K562 (cell line): ENCODE measurements around the gene RBMS1. TPM values are rescaled to one million over a fixed set of nuclear protein-coding genes. Genes with fewer than 3 reads are reported as not detected.

Experiments
- E2F8 ChIP-seq: fragments of 450-650 bp; IDR thresholded peaks from 2 replicates; pipeline ENCODE4 v1.7.1; 2018; ENCODE audit warnings: mild to moderate bottlenecking, low read depth; ENCODE audit not compliant: partially characterized antibody
- EZH2 ChIP-seq: IDR thresholded peaks from 2 replicates; pipeline ENCODE4 v1.6.1; 2012; ENCODE audit warnings: low read depth, mild to moderate bottlenecking, inconsistent platforms, low read length, borderline replicate concordance
- polyA plus RNA-seq, 8 experiments: library from polyadenylated mRNA; depleted of rRNA in 4 of 8; stranded (reverse) in 5 of 8; unstranded in 3 of 8; fragments of >200 nt; fragmentation: Nextera tagmentation in 2 of 8; fragmentation: Illumina TruSeq in 1 of 8; extraction: Ambion mirVana in 2 of 8; extraction: Trizol in 1 of 8; gene quantifications; 2 replicates each; pipeline versions ENCODE4 v1.2.1 to v1.2.3, GENCODE V29; 2011 to 2014; ENCODE audit warnings: inconsistent platforms in 1 of 8, missing spikeins in 1 of 8
- total RNA-seq, 7 experiments: library from RNA; depleted of rRNA in 6 of 7; stranded (reverse); fragments of >200 nt in 6 of 7; fragmentation: Illumina TruSeq in 2 of 7; extraction: Trizol in 2 of 7; gene quantifications; 2 replicates each; pipeline versions ENCODE4 v1.2.1 to v1.2.3, GENCODE V29; 2011 to 2021; ENCODE audit warnings: low replicate concordance in 1 of 7
- TF ChIP-seq, protein P1 (sequence below): fragments of 200-800 bp; sonication (Bioruptor generic); IDR thresholded peaks from 2 replicates; pipeline ENCODE4 v1.6.1; 2016; ENCODE audit warnings: missing genetic modification characterization, missing compliant biosample characterization

The RBMS1 gene
- total and polyA plus RNA-seq, 9 of the 15 experiments (the other 6 are each of a cell fraction or from before 2014, with no cell fraction given) = 0.04 to 0.31 (median 0.09) TPM; not detected in 6

GRCh38 chr2:160225722-160226121 lies 267.9 kb downstream of the RBMS1 start (continued):
- TF ChIP-seq, protein P1, sequence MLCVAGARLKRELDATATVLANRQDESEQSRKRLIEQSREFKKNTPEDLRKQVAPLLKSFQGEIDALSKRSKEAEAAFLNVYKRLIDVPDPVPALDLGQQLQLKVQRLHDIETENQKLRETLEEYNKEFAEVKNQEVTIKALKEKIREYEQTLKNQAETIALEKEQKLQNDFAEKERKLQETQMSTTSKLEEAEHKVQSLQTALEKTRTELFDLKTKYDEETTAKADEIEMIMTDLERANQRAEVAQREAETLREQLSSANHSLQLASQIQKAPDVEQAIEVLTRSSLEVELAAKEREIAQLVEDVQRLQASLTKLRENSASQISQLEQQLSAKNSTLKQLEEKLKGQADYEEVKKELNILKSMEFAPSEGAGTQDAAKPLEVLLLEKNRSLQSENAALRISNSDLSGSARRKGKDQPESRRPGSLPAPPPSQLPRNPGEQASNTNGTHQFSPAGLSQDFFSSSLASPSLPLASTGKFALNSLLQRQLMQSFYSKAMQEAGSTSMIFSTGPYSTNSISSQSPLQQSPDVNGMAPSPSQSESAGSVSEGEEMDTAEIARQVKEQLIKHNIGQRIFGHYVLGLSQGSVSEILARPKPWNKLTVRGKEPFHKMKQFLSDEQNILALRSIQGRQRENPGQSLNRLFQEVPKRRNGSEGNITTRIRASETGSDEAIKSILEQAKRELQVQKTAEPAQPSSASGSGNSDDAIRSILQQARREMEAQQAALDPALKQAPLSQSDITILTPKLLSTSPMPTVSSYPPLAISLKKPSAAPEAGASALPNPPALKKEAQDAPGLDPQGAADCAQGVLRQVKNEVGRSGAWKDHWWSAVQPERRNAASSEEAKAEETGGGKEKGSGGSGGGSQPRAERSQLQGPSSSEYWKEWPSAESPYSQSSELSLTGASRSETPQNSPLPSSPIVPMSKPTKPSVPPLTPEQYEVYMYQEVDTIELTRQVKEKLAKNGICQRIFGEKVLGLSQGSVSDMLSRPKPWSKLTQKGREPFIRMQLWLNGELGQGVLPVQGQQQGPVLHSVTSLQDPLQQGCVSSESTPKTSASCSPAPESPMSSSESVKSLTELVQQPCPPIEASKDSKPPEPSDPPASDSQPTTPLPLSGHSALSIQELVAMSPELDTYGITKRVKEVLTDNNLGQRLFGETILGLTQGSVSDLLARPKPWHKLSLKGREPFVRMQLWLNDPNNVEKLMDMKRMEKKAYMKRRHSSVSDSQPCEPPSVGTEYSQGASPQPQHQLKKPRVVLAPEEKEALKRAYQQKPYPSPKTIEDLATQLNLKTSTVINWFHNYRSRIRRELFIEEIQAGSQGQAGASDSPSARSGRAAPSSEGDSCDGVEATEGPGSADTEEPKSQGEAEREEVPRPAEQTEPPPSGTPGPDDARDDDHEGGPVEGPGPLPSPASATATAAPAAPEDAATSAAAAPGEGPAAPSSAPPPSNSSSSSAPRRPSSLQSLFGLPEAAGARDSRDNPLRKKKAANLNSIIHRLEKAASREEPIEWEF (CRISPR knock-in tag) = no peak
- TF ChIP-seq EZH2 = no peak
- no peak for TF ChIP-seq E2F8
